ENCODE results near the gene SMS.

SMS gene

DNA sequence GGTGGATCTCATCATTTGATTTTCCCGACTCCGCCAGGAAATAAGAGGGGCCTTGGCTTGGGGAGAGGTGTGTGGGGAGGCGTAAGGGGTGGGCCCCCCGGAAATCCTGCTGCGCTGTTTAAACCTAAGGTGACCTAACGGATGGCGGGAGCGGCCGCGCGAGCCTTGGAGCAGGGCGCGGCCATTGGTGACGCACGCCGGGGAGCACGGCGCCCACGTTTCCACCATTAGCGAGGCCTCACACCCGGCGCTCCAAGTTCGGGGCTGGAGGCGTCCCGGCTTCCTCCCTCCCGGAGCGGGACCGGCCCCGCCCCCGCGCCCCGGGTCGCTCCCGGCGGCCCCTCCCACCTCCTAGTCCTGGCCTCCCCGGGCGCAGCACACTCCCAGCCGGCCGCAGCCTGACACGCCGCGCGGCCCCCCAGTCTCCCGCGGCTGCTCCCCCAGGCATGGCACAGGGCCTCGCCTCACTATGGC is at the start of gene SMS:
SMS (plus strand) TSS at position 354 of the 474 bp plus-strand sequence; CDS start at position 470, 116 bp downstream.
- FAIRE-seq: no peak
- peak; percentile 53 for DNase-seq (ENCODE audit: insufficient read length, low spot score)
- no peak for TF ChIP-seq CTCF (IDR thresholded peaks at IDR 0.05; ENCODE audit: insufficient read depth, missing control alignments)

GRCh38 chrX:21905313-21905712 is 35.2 kb upstream of the SMS start:
- no peak for TF ChIP-seq CTCF (IDR thresholded peaks at IDR 0.05; ENCODE audit: insufficient read depth, missing control alignments)
- FAIRE-seq: no peak
- DNase-seq (ENCODE audit: insufficient read length, low spot score): no peak

DNA sequence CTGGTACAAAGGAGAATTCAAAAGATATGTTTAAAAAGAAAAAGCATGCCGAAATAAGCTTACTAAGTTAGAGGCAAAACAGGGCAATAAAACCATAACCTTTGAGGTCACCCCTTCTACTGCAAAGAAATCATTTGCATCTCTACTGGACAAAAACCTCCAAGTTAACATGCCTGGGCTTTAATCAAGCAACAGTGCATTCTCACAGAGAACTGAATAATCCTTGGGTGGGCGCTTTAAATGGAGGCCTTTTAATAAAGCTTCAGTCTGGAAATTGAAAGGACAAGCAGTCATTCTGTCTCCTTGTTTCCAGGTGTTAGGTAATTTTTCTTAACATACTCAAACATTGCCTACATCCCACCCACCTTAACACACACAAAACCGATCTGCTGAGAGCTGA is 34.6 kb upstream of the SMS start:
- TF ChIP-seq CTCF (IDR thresholded peaks at IDR 0.05; ENCODE audit: insufficient read depth, missing control alignments): no peak
- FAIRE-seq (no peak), DNase-seq (ENCODE audit: insufficient read length, low spot score) (no peak)

GRCh38 chrX:21907260-21907659 is 33.2 kb upstream of the SMS start:
- DNase-seq (ENCODE audit: insufficient read length, low spot score) (no peak), FAIRE-seq (no peak)
- no peak for TF ChIP-seq CTCF (IDR thresholded peaks at IDR 0.05; ENCODE audit: insufficient read depth, missing control alignments)

- no peak for TF ChIP-seq CTCF (IDR thresholded peaks at IDR 0.05; ENCODE audit: insufficient read depth, missing control alignments)
- DNase-seq (ENCODE audit: insufficient read length, low spot score): no peak
Observed at GRCh38 chrX:21911481-21911880, 29.0 kb upstream of the SMS start.

DNA sequence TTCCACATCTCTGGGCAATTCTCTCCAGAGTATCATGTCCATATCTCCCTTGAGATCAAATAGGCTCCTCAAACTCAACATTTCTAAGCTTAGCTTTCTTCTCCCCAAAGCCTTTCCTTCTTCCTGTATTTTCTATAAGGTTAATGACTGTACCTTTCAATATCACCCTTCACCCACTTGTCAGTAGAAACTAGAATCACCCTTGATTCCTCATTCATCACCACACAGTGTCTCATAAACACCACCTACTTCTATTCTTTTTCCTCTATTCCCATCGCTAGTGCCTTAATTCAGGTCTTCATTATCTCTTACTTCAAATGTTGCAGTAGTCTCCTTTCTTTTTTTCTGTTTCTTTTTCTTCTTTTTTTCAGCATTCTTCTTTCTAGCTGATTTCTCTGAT is 28.3 kb upstream of the SMS start:
- DNase-seq (ENCODE audit: insufficient read length, low spot score): no peak
- no peak for TF ChIP-seq CTCF (IDR thresholded peaks at IDR 0.05; ENCODE audit: insufficient read depth, missing control alignments)
- no peak for FAIRE-seq

More at GRCh38 chrX:21911481-21911880, 29.0 kb upstream of the SMS start:
- FAIRE-seq: no peak

DNA sequence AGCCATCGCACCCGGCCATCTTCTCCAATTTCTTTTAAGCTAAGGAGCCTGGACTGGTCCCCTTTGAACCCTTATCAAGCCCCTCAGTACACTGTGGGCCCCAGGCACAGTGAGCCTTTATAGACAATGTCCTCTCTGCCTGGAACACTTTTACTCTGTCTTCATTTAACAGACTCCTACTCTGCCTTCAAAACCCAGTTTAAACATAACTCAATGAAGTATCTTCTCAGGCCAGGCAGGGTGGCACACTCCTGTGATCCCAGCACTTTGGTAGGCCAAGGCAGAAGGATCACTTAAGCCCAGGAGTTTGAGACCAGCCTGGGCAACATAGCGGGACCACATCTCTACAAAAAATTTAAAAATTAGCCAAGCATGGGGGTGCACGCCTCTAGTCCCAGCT is 27.5 kb upstream of the SMS start:
- no peak for TF ChIP-seq CTCF (IDR thresholded peaks at IDR 0.05; ENCODE audit: insufficient read depth, missing control alignments)
- FAIRE-seq: no peak
- no peak for DNase-seq (ENCODE audit: insufficient read length, low spot score)

Measured in D721Med (cell line).